GM21528 (cell line): ENCODE data around the gene PSMA7.
A peak's percentile ranks its signal among the peaks of the same experiment; 100 is the strongest.

ENCODE experiments used
- ATAC-seq: cut with Tn5 transposase; IDR thresholded peaks from one replicate; pipeline ENCODE4 v1.9.1; 2021; ENCODE audit warnings: mild to moderate bottlenecking, moderate library complexity; ENCODE audit not compliant: unreplicated experiment, low FRiP score

PSMA7 gene

DNA sequence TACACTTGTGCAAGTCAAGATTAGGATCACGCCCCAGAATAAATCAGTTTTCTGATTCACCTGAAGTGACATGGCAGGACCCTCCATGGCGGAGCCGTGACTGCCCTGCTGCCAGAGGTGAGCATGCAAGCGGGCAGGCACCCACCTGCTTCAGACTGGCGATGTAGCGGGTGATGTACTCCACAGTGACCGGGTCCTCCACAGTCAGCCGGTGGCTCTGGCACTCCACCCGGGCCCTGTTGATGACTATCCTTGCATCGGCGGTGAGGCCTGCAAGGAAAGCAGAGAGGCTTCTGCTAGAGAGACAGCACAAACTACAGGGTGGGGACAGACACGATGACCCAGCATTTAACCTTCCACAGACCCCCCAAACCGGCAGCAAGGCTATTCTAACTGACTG lies 3.6 kb downstream of the PSMA7 start:
- no peak for ATAC-seq

DNA sequence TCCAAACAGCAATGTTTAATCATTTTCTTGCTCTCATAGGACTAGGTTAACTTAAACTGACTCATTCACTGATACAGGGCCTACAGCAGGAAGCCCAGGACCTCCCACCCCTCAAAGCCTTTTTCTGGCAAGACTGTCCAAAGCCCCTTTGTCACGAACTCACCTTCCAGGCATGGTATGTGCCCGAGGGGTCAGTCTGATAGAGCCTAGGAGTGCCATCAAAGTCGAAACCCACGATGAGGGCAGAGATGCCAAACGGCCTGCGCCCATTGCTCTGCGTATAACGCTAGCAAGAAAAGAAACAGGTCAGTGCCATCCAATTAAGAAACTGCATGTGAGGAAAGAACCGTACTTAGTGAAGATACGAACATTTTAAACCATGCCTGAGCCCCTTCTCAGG lies 4.3 kb downstream of the PSMA7 start:
- ATAC-seq, result no peak

DNA sequence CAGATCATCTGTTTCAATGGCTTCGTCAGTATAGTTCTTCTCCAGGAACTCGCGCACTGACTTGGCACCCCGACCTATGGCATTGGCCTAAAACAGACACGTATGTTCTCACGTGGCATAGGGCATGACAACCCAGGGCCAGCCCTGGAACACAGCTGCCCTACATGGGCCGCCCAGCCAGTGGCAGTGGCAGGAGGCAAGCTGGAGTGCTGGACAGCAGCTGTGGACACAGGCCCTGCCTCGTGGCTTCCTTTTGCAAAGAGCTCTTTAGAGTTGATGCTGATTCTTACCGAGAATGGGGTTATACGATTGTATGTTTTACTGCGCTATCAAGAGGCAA lies 5.0 kb downstream of the PSMA7 start:
- no peak for ATAC-seq

DNA sequence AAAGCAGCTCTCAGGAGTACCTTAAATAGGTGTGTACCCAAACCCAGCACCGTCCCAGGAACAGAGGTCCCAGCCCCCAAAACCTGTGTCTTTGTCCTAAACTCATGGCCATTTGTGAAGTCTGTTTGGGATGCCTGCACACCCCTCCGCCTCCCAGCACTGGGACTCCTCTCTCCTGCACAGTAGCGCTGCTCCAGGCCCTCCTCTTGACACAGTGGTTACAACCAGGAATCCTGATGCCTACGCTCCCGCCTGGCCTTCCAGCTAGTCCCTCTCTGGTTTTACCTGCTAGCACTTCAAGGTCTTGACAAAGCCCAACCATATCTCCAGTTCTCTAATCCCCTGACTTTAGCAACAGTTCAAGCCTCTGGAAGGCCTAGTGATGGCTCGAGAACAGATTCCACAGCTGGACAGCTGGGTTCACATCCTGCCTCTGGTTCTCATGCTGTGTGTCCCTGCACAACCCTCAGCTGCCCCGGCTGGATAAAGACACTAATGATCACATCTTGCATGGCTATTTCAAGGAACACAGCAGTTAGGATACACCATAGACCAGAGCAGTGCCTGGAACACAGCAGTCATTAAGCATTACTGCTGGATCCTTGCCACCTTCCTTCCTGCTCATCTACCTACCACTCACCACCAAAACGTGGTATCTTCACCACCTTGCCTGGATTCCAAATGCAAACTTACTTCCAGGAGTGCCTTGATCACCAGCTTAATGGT lies 5.6 kb downstream of the PSMA7 start:
- ATAC-seq, result no peak

DNA sequence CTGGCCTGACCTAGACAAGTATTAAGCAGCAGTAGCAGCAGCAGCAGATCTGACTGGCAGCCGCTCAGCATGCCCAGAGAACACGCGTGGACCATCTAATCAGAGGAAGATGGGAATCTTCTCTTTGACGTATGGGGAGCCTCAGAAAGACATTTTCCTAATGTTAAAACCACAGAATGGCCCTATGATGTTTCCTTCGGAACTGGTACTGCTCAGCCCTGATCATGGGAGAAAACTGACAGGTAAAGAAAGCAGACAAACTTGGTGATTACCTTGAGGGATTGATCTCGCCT lies 6.2 kb downstream of the PSMA7 start:
- ATAC-seq, result no peak

DNA sequence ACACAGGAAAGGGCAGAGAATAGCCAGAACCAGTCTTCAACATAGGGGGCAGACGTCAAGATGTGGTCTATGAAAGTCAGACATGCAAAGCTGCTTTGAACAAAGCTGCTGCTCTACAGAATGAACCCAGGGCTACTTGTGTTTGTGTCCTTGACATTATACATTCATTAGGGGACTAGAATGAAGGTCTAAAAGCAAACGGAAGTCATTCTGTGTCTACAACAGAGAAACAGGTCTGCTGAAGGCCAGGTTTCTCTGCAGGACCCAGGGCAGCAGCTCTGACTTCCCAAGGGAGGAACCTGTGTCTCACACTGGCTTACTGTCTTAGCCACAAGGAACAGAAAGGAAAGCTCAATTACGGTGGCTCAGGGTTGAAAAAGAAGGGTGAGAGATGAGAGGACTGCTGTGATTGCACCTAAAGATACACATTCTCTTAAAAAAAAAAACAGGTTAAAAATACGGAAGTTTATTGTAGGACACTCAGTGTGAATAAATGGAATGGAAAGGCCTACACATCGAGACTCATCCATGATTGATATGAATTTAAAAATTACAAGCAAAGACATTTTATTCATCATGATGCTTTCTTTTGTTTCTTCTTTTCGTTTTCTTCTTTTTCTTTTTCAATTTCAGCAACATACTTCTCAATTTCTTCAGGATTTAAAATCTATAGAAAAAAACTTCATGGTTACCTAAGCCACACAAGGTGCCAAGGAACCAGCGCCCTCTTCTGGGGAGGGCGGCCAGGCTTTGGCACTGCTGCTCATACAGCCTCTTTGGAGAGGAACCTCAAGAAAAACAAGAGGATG lies 6.7 kb downstream of the PSMA7 start:
- ATAC-seq, result no peak

DNA sequence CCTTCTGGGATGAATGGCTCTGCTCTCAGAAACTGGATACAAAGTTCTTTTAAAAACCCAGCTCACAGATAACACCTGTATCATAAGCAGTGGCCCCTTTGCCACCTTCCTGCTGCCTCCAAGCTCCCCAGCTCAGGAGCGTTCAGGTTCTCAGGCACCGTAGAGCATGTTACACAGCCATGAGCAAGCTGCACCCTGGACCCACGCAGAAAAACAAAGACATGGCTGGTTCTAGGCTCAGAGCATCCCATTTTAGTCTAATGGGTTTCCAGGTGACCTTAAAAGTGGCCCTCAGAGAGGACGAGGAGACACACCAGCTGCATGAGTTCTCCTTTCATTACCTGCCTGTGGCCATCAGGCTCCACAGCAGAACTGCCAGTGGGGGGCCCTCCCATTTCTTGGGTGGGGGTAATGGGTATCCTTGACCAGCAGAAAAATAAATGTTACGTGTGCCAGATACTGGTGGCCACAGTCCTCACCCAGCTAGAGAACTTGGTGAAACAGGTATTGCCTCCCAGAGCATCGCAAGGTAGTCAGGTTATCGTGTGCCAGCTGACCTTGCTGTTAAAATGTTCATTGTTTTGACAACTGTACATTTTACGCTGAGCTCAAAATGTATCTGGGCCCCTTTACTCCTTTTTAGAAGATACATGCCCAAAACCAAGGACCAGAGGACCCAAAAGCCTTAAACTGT lies 7.5 kb downstream of the PSMA7 start:
- no peak for ATAC-seq

DNA sequence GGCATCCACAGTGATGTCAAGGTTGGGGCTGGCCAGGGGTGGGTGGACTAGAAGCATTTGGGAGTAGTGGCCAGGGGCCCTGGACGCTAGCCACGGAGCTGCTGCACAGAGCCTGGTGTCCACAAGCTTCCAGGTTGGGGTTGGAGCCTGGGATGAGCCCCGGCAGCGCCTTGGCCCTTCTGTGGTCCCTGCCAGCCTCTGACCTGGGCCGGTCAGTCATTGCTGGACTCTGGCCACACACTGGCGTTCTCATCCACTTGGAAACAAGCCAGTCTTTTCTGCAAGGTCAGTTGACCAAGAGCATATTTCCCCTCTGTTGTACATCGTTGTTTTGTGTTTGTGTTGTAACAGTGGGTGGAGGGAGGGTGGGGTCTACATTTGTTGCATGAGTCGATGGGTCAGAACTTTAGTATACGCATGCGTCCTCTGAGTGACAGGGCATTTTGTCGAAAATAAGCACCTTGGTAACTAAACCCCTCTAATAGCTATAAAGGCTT lies 8.4 kb downstream of the PSMA7 start:
- no peak for ATAC-seq

DNA sequence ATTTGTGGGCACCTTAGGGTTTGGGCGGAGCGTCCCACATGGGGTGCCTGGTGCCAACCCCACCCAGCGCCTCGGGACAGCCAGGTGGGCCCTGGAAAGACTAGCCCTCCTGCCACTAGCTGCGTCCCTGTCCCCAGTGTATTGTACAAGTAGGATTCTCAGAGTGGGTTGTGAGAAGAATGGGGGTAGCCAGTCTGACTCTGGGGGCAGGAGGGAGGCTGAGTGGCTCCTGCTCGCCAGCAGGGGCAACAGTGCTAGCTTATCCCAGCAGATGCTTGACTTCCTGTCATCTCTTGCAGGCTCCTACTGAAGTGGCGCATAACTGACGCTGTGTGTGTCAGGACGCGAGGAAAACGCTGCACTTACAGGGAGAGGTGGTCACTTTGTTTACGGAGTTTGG lies 9.3 kb downstream of the PSMA7 start:
- ATAC-seq, result no peak

DNA sequence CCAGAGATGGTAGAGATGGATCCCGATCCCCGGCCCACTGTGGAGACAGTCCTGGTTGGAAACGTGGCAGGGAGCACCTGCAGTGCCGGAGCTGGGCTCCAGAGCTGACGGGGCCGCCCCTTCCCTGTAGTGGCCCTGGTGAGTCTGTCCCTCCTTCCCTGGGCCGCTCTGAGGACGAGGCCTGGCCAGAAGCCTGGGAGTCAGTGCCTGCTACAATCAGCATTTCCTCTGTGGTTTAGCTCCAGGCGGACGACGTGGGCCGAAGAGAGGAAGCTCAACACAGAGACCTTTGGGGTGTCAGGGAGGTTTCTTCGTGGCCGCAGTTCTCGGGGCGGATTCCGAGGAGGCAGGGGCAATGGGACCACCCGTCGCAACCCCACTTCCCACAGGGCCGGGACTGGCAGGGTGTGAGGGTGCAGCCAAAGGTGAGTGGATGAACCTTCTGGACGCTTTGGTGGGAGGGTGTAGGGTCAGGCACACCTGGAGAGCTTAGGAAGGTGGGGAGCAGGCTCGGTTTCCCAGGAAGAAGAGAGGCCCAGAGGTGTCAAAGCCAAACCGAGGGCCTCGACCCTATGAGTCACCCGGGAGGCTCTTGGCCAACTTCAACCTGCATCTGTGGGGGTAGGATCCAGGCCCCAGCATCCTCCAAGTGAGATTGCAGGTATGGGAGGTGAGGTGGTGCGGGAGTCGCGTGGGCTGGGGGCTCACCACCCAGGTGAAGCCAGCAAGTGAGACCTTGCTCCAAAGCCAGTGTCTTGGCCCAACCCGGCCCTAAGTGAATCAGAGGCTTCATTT lies 9.9 kb downstream of the PSMA7 start:
- ATAC-seq, result no peak

DNA sequence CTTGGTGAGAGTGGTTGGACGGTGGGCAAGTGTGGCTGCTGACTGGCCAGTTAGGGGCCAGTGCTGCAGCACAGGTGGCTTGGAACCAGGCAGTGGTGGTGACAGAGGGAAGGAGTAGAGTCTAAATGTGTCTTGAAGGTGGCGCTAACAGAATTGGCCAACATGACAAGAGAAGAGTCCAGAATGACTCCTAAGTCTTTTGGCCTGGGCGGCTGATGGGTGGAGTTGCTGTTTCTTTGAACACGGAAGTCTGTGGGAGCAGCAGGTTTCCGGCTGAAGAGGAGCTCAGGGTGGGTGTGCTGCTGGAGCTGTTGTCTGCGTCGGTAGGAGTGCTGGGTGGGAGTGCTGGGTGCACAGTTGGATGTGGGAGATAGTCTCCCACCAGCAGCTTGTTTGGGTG lies 10.8 kb downstream of the PSMA7 start:
- ATAC-seq, result no peak

DNA sequence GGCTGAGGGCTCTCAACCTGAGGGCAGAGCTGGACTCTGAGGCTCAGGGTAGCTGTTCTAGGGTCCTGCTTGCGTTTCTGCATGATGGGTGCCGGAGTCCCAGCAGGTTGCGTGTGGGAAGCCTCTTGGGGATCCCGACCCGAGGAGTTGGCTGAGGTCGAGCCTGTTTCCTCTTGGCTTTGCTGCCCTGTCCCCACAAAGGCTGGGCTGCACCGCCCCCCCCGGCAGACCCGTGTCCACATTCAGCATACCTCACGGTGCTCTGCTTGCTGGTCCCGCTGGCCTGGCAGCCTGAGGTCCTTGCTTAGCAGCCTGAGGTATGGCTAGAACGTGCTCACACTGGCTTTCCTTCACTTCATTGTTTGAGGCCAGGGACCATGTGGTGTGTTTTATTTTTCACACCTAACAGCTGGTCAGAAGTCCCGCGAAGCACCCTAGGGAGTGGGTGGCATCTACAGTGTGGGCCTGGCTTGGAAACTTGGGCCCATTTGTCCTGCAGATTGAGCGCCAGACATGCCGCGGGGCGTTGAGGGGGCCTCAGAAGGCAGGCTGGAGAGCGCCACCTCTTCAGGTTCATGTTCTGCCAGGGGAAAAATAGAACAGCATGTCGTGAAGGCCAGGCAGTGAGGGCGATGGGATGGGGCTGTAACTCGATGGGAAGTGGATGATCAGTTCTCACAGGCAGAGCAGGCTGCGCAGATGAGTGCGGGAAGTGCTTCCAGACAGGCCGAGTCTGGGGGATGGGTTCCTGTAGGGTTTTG lies 11.5 kb downstream of the PSMA7 start:
- ATAC-seq, result no peak

DNA sequence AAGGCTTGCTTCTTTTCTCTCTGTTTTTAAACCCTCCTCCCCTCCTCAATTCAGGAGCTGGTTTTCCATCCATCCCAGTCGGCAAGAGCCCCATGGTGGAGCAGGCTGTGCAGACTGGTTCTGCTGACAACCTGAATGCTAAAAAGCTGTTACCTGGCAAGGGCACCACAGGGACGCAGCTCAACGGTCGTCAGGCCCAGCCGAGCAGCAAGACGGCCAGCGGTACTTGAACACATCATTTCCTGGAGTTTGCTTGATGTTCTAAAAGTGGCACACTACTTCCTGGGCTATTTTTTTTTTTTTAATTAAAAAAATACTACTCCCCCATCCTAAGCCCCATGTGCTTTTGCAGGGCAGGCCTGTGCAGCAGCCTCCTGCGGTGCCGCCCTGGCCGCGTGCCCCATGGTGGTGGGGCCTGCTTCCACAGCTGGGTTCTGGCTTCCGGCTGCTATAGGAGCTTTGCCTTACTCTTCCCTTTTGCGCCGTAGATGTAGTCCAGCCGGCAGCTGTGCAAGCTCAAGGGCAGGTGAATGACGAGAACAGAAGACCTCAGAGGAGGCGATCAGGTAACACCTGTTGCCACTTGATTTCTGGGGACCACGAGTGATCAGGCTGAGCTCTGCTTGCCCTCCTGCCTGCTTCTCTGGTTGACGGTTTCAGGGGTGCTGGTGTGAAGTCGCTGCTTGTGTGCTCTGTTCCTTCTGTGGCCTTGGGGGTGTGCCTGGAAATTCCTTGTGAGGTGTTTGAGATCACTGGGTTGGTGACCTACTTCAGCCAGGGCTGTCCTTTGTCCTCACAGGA lies 13.3 kb downstream of the PSMA7 start:
- ATAC-seq, result no peak

DNA sequence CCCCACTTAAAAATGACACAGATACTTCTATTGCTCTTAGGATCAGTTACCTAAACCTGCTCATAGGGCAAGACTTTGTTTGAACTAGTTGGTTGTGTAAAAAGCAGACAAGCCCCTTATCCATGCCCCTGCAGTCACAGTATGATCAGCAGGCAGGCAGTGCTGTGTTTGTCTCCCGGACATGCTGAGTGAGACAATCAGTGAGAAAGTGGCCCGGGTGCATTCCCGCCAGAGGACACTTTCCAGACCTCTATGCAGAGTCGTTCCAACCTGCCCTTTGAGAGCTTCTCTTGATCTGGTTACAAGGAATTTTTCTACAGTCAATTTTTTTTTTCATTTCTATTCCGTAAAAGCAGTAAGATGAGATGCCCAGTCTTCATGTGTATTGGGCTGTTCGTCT lies 14.7 kb downstream of the PSMA7 start:
- ATAC-seq, result no peak

DNA sequence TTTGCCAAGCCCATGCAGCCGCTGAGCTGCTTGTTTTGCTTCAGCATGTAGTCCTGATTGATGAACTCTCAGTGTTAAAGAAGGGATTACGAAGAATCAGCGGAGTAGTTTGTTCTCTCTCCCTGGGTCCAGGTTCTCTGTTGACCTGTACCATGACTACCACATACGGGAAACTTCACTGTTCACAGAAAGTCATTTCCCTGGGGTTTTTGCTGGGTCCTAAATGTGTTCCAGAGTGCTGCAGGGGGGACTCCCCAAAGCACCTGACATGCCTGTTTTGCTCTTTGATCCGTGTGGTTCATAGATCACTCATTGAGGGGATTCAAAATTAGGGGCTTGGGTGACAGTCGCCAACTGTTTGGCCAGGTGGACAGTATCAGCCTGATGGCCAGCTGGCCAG lies 15.4 kb downstream of the PSMA7 start:
- ATAC-seq, result no peak

DNA sequence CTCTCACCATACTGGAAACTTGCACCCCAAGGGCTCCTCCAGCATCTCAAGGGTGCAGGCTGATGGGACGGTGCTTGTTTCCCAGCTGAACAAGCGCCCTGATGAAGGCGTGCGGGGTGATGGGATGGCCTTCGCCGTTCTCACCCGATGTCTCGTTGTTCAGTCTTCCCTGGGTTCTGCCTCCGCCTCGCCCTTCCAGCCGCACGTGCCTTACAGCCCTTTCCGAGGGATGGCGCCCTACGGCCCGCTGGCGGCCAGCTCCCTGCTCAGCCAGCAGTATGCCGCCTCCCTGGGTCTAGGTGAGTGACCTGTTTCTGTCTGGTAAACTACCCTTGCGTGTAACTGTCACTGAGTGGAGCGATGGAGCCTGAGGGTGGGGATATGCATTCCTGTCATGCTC lies 17.1 kb downstream of the PSMA7 start:
- no peak for ATAC-seq

DNA sequence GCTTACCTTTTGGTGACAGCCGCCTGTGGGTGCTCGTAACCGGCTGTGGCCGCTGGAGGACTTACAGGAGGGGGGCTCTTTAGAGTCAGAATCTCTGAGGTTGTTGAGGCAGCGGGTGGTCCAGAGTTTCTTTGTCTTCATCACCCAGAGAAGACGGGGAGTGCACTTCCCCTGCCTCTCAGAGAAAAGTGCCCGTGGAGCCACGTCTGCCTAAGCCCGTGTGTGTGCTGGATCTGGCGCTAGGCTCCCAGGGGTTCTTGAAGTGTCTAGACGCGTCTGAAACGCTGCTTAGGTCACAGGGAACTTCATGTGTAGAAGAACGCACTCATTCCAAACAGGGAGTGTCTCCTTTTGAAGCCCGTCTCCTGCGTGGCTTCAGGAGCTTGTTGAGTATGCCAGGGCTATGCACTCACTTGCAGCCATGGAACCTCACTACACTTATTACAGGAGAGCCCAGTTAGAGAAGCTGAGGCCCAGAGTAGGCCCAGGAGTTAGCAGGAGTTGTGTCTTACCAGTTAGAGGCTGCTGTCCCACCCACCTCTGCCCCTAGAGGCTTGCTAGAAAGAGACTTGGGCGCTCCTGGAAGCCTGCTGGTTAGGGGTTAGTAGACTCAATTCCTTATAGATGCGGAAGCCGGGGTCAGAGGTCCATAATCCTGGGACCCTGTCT lies 19.6 kb downstream of the PSMA7 start:
- no peak for ATAC-seq

DNA sequence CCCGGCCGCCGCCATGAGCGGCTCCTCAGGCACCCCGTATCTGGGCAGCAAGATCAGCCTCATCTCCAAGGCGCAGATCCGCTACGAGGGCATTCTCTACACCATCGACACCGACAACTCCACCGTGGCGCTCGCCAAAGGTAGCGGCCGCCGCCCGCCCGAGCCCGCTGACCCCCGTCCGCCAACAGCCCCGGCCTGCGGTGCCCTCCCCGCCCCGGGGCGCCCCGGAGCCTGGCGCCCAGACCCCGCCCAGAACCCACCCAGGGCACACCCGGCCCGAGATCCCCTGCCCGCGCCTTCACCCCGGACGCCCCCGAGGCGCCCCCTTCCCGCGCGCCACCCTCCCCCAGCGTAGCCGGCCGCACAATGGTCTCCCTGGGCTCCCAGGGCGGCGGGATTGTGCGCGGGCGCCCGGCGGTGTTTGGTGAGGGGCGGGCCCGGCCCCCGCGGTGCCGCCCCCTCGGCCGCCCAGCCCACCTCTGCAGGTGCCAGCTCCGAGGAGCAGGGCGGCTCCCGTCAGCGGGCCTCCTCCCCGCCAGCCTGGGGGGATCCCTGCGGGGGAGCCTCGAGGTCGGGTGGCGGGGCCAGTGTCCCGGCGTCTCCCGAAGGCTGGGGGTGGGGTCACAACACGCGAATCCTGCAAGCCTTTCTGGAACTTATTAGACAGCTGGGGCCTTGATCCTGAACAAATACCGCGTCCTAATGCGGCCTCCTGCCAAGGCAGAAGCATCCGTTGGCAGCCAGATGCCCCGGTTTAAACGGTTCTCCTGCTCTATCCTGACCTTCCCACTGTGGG lies 20.3 kb downstream of the PSMA7 start:
- ATAC-seq, result peak; percentile 18
